Astrocyte (in vitro differentiated cells and primary cell): ENCODE data around the gene PRSS36.

Source experiments
- EZH2 ChIP-seq: IDR thresholded peaks from 2 replicates; pipeline ENCODE4 v1.6.1; 2012; ENCODE audit warnings: mild to moderate bottlenecking, low read length, inconsistent platforms; ENCODE audit not compliant: insufficient read depth
- TF ChIP-seq, protein P1 (sequence below): IDR thresholded peaks from 2 replicates; pipeline ENCODE4 v1.5.1; 2011; ENCODE audit warnings: low read depth, mild to moderate bottlenecking, inconsistent platforms, low read length, moderate library complexity; ENCODE audit not compliant: insufficient read depth

DNA sequence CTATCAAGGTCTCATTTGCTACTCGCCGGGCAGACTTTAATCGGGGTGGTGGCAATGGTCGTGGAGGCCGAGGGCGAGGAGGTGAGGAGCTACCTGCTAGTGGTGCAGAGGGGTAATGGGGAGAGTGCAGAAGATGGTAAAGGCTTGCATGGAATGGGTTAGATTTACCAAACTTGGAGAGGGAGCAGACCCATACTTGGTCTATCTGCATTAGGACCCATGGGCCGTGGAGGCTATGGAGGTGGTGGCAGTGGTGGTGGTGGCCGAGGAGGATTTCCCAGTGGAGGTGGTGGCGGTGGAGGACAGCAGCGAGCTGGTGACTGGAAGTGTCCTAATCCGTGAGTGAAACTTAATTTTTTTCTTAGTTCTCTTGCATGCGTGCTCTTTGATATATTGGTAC, 40.2 kb upstream of the PRSS36 start:
- TF ChIP-seq EZH2, result no peak
- TF ChIP-seq, protein P1, sequence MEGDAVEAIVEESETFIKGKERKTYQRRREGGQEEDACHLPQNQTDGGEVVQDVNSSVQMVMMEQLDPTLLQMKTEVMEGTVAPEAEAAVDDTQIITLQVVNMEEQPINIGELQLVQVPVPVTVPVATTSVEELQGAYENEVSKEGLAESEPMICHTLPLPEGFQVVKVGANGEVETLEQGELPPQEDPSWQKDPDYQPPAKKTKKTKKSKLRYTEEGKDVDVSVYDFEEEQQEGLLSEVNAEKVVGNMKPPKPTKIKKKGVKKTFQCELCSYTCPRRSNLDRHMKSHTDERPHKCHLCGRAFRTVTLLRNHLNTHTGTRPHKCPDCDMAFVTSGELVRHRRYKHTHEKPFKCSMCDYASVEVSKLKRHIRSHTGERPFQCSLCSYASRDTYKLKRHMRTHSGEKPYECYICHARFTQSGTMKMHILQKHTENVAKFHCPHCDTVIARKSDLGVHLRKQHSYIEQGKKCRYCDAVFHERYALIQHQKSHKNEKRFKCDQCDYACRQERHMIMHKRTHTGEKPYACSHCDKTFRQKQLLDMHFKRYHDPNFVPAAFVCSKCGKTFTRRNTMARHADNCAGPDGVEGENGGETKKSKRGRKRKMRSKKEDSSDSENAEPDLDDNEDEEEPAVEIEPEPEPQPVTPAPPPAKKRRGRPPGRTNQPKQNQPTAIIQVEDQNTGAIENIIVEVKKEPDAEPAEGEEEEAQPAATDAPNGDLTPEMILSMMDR, result no peak
